OCI-M1 (cell line): ENCODE results near the gene PROSER2.

Experiments
- DNase-seq: peaks from one replicate; lab custom pipeline; 2025; lab: John Stamatoyannopoulos, UW

The PROSER2 gene

DNA sequence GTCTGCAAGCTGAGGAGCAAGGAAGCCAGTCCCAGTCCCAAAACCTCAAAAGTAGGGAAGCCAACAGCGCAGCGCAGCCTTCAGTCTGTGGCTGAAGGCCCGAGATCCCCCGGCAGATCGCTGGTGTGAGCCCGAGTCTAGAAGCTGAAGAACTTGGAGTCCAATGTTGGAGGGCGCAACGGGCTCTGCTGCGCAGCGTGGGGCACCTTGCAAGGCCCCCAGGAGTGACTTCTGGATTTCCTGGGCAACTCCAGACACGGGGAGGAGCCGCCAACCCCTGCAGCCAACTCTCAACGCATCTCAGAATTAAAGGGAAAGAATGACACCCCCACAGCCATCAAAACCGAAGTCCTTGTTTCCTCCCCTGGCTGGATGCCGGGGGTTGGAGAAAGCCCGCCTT lies 18.8 kb upstream of the PROSER2 start:
- DNase-seq, result no peak

DNA sequence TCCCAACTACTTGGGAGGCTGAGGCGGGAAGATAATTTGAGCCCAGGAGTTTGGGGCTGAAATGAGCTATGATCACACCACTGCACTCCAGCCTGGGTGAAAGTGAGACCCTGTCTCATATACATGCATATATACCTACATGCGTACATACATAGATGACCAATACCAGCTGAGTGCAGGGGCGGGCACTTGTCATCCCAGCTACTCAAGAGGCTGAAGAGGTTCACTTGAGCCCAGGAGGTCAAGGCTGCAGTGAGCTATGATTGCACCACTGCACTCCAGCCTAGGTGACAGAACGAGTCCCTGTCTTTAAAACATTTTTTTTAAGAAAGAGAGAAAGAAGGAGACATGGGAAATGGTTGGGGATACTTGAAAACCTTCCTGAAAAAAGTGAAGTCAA lies 17.4 kb upstream of the PROSER2 start:
- DNase-seq, result no peak

DNA sequence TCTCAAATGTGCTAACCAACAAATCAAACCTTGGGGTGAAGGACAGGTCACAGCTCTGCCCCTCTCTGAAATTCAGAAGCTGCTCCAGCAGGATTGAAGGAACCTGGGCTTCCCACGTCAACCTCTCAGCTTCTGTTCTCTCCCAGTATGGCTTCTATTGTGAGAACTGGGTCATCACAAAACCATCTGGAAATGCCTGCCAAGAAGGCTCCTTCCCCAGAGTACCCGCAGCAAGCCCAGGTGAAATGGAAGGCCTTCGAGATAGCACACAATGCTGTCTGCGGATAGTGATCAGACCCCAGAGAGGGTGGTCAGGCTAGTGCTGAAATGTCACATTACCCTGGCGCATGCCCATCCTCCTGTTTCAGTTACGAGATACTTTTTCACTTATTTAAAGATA lies 16.4 kb upstream of the PROSER2 start:
- DNase-seq, result no peak

DNA sequence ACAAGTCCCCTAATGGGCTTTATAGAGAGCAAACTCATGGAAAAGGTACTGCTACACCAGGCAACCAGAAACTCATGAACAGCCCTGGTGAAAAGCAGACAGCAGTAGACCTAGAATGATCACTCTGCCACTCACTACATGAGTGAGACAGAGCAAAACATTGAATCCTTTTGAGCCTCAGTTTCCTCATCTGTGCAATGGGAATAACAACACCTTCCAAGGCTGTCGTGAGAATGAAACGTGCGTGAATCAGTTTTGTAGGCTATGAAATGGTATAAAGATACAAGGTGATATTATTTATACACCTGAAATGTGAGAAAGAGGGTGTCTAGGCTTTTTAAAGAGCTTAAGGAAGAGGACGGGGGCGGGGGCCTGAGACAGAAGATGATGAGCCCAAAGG lies 14.3 kb upstream of the PROSER2 start:
- no peak for DNase-seq

DNA sequence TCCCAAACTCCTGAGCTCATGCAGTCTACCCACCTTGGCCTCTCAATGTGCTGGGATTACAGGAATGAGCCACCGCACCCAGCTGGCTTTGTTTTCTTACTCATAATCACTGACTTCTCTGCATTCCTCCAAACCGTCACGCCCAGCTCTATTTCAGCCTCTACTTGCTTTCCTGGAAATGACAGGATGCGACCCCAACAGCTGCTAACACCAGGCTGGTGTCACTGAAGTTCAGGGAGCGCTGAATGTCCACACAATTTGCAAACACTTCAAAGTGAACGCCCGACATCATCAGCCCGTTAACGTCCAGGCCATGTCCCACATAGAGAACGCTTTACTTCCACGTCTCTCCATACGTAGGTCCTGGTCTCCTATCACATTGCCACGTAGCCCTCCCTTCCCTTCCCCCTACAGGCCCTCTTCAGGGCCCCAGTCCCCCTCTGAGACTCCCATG lies 12.8 kb upstream of the PROSER2 start:
- DNase-seq, result no peak

DNA sequence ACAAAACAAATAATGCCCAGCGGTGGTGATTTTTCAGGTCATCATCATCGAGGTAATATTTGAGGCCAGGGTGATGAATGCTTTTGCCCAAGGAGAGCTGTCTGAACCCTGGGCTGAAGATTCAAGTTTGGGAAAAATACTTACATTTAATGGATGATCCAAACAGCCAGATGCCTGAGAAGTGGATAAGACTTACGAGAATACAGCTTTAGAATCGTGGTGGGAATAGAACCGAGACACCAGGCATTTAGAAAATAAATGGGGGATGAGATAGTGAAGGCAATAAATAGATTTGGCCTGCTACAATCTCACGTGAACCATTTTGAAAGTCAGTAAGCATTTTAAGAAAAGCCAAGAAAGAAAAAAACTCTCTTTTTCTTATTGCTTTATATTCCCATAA lies 12.2 kb upstream of the PROSER2 start:
- no peak for DNase-seq

DNA sequence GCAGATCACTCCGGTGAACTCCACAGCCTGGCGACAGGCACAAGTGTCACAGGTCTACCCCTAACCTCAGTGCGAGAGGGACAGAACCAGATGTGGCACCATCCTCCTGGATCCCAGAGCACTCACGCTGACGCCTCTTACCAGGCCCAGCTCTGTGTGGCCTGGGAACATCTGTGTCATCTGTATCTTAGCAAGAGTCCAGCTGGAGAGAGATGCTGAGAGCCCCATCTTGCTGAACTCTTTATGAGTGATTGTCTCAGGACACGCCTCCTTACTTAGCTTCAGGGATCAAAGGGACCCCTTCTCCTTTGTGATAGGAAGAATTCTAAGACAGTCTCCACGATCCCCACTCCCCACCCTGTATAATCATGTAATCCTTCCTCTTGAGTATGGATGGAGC lies 10.0 kb upstream of the PROSER2 start:
- no peak for DNase-seq

DNA sequence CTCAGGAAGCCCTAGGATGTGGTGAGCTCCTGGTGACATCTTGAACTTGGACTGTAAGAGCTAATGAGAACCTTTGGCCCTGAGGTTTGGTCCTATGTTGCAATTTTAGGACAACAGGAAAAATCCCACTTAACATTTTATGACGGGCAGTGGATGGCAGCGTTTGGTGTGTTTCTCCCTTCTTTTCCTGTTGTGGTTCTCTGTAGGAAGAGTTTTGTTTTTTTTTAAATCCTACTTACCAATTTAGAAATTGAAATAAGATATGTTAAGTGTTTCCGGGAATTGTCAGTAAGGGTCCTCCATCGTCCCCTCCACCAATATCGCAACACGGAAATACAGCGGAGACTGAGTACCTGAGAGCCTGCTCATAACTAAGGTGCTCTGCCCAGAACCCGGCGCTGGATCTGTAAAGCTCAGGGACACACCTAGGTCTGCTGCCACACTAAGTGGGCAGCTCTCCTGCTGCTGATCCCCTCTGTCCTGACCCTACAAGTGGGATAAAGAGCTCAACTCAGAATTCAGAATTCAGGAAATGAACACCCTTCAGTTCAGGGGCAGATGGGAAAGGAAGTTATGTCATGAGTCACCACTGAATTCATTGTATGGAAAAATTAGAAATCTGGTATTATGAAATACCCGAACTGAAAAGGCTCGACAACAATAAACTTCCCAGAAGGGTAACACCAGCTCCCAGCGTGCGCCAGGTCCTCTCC lies 9.1 kb upstream of the PROSER2 start:
- DNase-seq, result no peak

DNA sequence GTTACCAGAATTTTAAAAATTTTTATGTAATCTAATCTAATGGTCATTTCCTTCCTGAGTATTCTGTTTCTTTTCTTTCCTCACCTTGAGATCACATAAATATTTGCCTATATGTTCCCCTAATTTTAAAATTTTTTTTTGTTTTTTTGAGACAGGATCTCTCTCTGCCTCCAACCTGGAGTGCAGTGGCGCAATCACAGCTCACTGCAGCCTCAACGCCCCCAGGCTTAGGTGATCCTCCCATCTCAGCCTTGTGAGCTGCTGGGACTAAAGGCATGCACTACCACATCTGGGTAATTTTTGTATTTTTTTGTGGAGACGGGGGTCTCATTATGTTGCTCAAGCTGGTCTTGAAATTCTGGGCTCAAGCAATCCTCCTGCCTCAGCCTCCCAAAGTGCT lies 4.1 kb upstream of the PROSER2 start:
- no peak for DNase-seq

DNA sequence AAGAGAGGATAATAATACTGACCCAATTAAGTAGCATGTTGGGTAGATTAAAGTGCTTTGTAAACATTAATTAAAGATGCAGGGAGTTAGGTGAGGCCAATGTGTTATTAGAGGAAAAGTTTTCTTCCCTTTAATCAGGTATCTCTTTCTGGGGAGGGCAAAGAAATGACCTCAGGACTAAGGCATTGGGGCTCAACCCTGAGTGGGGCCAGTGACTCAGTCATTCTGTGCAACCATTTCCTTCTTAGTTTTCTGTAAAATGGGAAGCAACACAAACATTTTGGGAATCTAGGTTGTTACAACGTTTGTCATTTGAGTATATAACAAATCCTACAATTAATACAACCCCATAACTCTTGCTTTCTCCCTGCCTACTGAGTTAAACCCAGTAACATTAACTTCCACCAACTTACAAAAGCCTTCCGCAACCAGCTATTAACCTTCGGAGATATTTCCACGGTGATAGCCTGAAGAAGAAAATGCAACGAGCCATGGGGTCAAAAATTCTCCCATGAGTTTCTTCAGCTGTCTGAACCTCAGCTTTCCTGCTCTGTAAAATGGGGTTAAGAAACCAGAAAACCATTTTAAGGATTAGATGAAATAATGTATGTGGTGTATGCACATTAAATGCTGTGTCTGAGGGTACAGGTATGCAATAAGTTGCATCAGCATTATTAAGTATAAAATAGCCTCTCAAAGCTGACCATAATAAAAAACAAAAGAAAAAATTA lies 965 bp upstream of the PROSER2 start:
- DNase-seq, result no peak

DNA sequence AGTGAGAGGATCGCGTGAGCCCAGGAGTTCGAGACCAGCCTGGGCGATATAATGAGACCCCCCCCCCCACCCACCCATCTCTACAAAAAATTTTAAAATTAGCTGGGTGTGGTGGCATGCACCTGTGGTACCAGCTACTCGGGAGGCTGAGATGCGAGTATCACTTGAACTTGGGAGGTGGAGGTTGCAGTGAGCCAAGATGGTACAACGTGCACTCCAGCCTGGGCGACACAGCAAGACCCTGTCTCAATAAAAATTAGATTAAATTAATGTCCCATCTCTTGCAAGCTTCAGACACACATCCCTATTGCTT lies 391 bp upstream of the PROSER2 start:
- no peak for DNase-seq

DNA sequence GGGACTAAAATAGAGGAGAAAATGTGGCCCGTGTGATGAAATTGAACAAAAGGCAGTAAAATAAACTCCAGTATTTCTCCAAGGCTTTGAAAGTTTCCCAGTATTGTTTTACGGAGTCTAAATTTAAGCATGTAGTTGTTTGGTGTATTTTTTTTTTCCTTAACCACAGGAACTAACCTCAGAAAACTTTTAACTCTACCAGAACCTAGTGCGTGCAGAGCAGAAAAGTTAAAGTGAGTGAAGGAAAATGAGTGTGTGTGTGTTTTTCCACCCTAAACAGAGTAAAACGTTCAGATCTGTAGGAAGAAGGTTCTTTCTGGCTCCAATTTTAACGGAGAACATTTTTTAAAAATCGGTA lies 812 bp downstream of the PROSER2 start:
- peak; percentile 34 for DNase-seq

DNA sequence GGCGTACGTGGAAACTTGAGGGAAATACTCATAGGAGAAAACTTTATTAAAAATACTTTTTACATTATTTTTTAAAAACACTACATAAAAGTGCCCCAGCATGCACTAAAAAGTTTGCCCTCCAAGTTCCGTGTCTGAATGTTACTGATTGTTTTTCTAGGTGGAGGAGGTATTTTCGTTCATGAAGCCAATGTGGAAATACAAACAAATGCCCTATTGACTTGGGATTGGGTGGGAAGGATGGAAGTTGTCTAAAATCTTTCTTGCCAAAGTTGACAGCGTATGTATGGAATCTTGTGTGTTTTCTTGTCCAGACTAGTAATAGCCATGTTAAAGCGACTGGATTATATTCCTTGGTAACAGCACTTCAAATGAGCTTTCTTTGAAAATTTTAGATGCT lies 1.2 kb downstream of the PROSER2 start:
- DNase-seq, result peak; percentile 43

DNA sequence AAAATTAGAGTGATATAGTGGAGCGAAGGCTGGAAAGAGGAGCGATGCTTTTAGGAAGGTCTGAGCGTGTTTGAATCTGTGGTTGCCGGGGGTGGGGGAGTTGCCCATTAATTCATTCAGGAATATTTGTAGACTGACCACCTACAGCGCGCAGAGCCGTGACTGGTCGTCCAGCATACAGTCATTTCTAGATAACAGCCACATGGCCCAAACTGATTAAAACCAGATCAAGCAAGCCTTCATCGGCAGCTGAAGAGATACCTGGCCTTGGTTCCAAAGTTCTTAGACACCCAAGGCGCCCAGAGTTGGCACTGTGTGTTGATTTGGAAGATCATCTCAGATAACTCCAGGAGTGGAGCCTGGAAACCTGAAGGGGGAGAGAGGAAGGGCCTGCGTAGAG lies 1.7 kb downstream of the PROSER2 start:
- DNase-seq, result peak; percentile 72

DNA sequence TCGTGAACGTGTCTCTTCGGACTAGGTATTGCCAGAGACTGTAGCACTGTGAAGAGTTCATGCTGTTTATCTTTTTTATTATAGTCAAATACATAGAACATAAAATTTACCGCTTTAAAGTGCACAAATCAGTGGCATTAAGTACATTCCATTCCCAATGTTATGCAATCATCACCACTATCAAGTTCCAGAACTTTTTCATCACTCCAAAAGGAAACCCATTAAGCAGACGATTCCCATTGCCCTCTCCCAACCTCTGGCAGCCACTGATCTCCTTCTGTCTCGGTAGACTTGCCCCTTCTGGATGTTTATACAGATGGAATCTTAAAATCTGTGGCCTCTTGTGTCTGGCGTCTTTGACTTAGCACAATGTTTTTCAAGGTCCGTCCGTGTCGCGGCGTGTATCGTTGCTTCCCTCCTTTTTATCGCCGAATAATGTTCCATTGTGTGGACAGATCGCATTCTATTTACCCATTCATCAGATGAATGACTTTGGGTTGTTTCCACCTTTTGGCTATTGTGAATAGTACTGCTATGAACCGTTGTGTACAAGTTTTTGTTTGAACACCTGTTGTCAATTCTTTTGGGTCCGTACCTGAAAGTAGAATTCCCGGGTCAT lies 2.7 kb downstream of the PROSER2 start:
- DNase-seq, result no peak

DNA sequence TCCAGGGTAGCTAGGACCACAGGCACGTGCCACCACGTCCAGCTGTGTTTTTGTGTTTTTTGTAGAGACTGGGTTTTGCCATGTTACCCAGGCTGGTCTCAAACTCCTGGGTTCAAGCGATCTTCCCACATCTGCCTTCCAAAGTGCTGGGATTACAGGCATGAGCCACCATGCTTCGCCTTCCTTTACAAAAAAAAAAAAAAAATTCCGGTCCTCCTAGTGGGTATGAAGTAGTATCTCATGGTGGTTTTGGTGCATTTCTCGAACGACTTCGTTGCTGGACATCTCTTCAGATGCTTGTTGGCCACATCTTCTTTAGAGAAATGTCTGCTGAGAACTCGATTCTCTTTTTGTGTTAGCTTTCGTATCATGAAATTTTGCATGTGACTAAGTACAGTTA lies 3.9 kb downstream of the PROSER2 start:
- DNase-seq, result no peak

DNA sequence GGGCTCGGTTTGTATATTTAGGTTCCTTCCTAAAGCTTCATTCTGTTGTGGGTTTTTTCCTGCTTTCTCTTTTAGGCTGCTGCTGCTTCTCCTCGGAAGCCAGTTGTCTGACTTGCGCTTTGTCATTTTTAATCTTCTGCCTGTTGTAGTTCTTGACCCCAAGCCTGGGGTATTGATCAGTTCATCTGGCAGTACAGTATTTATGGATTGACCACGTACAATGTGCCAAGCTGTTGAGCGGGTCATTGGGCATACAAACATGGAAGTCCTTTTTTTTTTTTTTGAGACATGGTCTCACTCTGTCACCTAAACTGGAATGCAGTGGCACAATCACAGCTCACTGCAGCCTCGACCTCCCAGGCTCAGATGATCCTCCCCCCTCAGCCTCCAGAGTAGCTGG lies 4.3 kb downstream of the PROSER2 start:
- no peak for DNase-seq

DNA sequence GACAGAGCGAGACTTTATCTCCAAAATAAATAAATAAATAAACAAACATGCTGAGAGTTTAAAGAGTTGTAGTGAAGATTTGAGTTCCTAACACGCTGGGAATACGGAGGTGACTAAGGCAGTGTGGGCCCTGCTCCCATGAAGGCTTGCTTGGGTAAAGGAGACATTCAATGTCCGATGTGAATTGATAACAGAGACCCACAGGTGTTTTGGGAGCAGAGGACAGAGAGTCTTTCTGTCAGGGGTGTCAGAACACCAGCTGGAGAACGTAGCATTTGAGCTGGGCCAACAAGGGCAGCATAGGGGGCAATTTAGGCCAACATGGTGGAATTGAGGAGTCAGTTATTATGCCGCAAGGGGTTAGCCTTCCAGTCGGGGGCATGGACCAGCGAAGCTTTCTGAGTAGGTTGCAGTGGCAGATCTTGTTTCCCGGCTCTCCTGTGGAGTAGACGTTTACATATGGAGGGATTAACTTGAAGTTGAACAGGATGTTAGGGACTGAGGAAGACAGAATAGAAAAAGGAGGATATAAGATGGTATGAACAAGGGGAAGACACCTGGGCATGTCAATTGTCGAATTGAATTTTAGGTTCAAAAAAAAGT lies 5.6 kb downstream of the PROSER2 start:
- DNase-seq, result no peak

DNA sequence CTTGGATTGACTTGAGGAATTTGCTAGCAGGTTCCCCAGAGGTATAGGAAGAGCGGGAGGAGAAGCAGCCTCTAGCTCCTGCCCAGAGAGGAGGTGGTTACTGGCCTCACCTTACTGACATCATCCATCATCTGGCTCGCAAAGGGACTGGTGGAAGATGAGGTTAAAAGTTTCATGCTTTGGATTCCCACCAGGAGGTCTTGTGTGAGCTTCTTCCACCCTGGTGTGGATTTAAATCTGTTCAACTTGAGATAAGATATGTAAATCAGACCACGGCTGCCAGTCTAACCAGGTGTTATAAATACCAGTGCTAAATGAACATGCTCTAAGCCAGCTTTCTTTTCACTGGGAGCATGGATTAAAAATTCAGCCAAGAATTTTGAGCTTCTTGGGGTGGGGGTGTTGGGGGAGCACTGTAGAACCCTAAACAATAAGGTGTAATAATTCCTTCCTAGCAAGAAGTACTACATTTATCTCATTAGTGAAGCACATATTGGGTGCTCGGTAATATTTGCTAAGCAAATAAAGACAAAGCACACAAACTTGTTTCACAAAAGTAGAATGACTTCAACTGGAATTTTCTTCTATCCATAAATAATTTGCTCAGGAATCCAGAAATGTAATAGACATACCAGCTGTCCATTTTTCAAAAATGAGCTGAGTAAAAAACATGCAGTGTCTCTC lies 7.8 kb downstream of the PROSER2 start:
- DNase-seq, result no peak

DNA sequence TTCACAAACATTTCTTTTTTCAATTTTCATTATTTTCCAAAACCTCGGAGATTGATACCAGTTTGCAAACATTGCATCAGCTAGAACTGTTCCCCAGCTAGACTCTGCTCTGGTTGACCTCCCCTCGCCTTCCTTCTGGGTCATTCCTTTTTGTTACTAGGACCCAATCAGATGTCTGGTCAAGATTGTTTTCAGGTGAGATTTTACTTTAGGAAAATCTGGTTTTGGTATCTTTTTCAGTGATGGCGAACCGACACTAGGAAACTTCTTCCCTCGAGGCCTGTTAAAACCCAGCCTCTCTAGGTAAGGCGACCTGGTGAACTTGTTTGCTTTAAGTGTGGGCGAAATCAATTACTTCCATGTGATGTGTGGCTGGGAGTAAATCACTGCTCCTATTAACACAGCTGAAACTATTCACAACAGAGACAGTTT lies 8.4 kb downstream of the PROSER2 start:
- peak; percentile 22 for DNase-seq

DNA sequence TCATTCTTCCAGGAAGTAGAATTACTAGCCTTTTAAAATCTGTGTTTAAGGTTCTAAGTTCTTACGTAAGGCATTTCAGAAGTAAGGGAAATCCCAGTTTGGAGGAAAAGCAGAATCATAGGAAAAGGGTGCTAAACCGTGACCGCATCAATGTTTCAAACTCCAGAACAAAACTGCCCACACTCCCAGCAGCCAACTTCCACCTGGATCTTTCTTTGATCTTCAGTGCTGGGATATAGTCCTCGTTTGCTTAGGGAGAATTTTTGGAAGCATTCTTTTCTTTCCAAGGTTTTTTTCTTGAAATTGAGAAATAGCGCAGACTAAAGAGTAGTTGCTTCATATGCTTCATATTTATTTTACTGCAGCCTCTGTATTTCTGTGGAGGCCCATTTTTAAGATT lies 8.9 kb downstream of the PROSER2 start:
- no peak for DNase-seq

DNA sequence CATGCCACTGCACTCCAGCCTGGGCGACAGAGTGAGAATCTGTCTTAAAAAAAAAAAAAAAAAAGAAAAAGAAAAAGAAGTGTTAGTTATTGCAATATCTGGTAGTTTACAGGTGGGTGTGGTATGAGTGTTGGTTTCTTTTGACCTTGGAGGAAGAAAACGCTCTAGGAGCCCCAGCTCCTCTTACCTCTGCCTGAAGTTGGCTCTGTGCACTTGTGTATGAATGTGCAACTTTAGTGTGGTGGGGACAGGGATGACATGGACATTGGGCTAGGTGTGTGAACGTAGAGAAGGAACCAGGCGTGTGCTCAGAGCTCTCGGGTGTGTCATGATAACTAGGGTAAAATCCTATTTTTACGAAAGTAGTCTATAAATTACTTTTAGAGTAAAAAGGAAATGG lies 11.9 kb downstream of the PROSER2 start:
- no peak for DNase-seq

DNA sequence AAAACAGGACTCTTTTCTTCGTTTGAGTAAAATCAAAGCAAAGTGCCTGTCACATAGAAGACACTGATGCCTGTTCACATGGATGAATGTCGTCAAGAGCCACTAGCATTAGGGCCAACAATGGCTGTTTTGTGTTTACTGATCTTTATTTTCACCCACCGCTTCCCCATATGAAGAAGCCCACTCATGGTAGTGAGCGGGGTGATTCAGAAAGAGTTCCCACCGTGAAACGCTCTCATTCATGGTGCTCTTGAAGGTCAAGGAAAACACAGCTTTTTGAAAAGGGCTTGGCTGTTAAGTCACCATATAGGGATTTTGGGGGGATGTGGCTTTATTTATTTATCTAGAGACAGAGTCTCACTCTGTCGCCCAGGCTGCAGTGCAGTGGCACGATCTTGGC lies 12.5 kb downstream of the PROSER2 start:
- DNase-seq, result no peak
